ACC112 (cell line): ENCODE measurements around the gene YKT6.
"Not testable (repeated sequence)": the region's sequence is repeated elsewhere in the genome, so short reads cannot be mapped to it uniquely, and the experiment has no call there.

Source experiments
- H2AFZ ChIP-seq: fragments of 200-600 bp; sonication (generic); one replicate; pipeline ENCODE4 v1.6.0; 2017; ENCODE audit warnings: antibody characterized with exemption, low read length; ENCODE audit not compliant: unreplicated experiment
- H3K27ac ChIP-seq: fragments of 200-600 bp; sonication (generic); 2 replicates; pipeline ENCODE4 v1.5.1; 2014; ENCODE audit warnings: low read depth, mild to moderate bottlenecking, antibody characterized with exemption, low read length, moderate library complexity
- H3K27me3 ChIP-seq: fragments of 200-600 bp; sonication (generic); 2 replicates; pipeline ENCODE4 v1.6.1; 2014; ENCODE audit warnings: mild to moderate bottlenecking, antibody characterized with exemption, low read length, moderate library complexity, mixed read lengths; ENCODE audit not compliant: insufficient read depth
- H3K36me3 ChIP-seq: fragments of 200-600 bp; sonication (generic); 2 replicates; pipeline ENCODE4 v1.6.1; 2016; ENCODE audit warnings: mild to moderate bottlenecking, antibody characterized with exemption, low read length, moderate library complexity, mixed read lengths; ENCODE audit not compliant: insufficient read depth
- H3K4me1 ChIP-seq: fragments of 200-600 bp; sonication (generic); one replicate; pipeline ENCODE4 v1.6.1; 2016; ENCODE audit warnings: low read length, mixed read lengths; ENCODE audit not compliant: insufficient read depth, unreplicated experiment, control insufficient read depth
- H3K4me3 ChIP-seq: fragments of 200-600 bp; sonication (generic); 2 replicates; pipeline ENCODE4 v1.5.1; 2014; ENCODE audit warnings: mild to moderate bottlenecking, low read depth, low read length
- H3K79me2 ChIP-seq: fragments of 200-600 bp; sonication (generic); one replicate; pipeline ENCODE4 v1.6.0; 2016; ENCODE audit warnings: low read length; ENCODE audit not compliant: control insufficient read depth, unreplicated experiment, insufficient read depth

The YKT6 gene

DNA sequence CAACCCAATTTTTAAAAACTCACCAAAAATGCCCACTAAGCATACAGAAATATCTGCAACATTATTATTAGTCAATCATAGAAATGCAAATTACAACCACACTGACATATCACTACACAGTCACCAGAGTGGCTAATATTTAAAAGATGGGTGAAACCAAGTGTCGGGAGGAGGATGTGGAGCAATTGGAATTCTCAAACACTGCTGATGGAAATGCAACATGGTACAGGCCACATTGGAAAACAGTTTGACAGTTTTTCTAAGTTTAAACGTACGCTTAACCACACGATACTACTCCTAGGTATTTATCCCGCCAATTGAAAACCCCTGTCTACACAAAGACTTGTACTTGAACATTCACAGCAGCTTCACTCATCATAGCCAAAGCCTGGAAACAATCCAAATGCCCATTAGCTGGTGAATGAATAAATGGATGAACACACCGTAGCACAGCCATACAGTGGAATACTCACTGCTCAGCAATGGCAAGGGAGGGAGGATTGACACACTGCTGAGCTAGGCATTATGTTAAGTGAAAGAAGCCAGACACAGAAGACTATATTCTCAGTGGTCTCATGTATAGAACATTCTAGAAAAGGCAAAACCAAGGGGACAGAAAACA, 27.9 kb upstream of the YKT6 start:
- H3K27ac ChIP-seq, result no peak overlapping the region
- peaks cover 8% of the 10 kb centered on the region for H3K4me1 ChIP-seq
- H3K4me3 ChIP-seq, result no peak overlapping the region
- no peak overlapping the region for H2AFZ ChIP-seq
- no peaks in the 10 kb centered on the region for H3K79me2 ChIP-seq
- H3K36me3 ChIP-seq, result no peaks in the 10 kb centered on the region
- H3K27me3 ChIP-seq, result peaks cover 11% of the 10 kb centered on the region; the same call in 1 of the 2 replicates

DNA sequence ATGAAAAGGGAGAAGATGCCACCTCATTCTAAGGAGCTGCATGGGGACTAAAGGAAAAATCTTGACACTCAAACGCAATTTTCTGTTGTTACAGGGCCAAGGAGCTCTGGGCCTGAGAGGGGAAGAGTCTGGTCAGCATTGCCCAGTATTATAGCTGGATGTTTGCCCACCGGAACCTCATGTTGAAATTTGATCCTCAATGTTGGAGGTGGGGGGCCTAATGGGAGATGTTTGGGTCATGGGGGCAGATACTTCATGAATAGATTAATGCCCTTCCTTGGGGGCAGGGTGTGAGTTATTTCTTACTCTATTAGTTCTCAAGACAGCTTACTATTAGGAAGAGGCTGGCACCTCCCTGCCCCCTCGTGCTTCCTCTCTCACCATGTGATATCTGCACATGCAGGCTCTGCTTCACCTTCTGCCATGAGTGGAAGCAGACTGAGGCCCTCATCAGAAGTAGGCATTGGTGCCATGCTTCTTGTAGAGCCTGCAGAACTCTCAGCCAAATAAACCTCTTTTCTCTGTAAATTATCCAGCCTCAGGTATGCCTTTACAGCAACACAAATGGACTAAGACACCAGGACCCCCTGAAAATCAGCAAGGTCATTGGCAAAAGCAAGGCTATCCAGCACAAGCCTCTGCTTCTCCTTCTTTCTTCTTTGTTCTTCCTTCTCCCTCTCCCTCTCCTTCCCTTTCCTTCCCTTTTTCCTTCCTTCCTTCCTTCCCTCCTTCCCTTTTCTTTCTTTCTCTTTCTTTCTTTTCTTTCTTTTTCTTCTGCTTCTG, 26.7 kb upstream of the YKT6 start:
- Histone ChIP-seq H3K36me3 (no peaks in the 10 kb centered on the region), H3K27me3 (peaks cover 11% of the 10 kb centered on the region; the same call in 1 of the 2 replicates), H3K79me2 (no peaks in the 10 kb centered on the region), H2AFZ (no peak overlapping the region), H3K4me3 (no peak overlapping the region), H3K27ac (no peak overlapping the region), H3K4me1 (peaks cover 13% of the 10 kb centered on the region)

- H2AFZ ChIP-seq, H3K27ac ChIP-seq, H3K4me3 ChIP-seq, H3K36me3 ChIP-seq, H3K79me2 ChIP-seq: not testable (repeated sequence)
- Histone ChIP-seq H3K27me3 (peaks cover 11% of the 10 kb centered on the region; the same call in 1 of the 2 replicates), H3K4me1 (peaks cover 13% of the 10 kb centered on the region)
These were observed 26.2 kb upstream of the YKT6 start for GRCh38 chr7:44174694-44174948.

DNA sequence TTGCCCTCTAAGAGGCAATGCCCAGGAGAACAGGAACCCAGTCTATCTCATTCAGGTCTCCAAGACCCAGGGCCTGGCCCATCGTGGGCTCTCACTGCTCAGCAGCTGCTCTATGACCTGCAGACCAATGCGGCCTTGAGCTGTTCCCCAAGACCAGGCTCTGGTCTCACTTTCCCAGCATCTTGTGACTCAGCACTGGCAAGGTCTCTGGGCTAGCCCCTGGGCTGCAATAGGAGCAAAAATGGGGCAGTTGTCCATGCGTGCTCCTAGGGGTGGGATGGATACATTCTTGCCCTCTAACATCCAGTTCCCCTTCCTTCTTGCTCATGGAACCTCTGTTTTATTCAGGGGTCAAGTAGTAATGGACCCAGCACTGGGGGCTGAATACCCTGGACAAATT, 25.0 kb upstream of the YKT6 start:
- Histone ChIP-seq H3K36me3 (no peaks in the 10 kb centered on the region), H3K4me3 (no peak overlapping the region), H3K27me3 (peaks cover 13% of the 10 kb centered on the region; the same call in 1 of the 2 replicates), H2AFZ (no peak overlapping the region), H3K79me2 (no peaks in the 10 kb centered on the region), H3K4me1 (peaks cover 13% of the 10 kb centered on the region), H3K27ac (no peak overlapping the region)

DNA sequence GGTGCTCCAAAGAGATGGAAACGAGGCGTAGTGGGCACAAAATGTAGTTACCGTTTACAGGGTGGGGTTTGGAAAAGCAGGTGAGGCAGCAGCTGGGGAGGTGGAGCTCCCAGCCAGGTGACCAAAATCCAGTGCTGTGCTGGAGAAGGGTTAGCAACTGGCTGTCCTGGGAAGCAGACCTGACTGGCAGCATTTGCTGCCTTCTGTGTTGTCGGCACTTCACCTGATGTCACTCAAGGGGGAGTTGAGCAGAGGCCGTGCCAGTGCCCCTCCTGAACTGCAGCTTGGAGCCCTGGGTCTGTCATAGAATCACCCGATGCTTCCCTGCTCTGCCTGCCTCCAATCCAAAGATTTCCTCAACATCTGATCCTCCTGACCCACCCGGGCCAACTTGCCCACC, 24.3 kb upstream of the YKT6 start:
- Histone ChIP-seq H3K27me3 (peaks cover 14% of the 10 kb centered on the region; the same call in 1 of the 2 replicates), H3K4me3 (no peak overlapping the region), H3K4me1 (peaks cover 13% of the 10 kb centered on the region), H3K27ac (no peak overlapping the region), H3K79me2 (no peaks in the 10 kb centered on the region), H2AFZ (no peak overlapping the region), H3K36me3 (no peaks in the 10 kb centered on the region)

- Histone ChIP-seq H3K4me3 (no peak overlapping the region), H3K27ac (no peak overlapping the region), H3K27me3 (peaks cover 14% of the 10 kb centered on the region; the same call in 1 of the 2 replicates), H2AFZ (no peak overlapping the region), H3K79me2 (no peaks in the 10 kb centered on the region), H3K36me3 (no peaks in the 10 kb centered on the region), H3K4me1 (peaks cover 13% of the 10 kb centered on the region)
These were observed 23.1 kb upstream of the YKT6 start for GRCh38 chr7:44177570-44178131.

- peaks cover 26% of the 10 kb centered on the region for H3K4me1 ChIP-seq
- H3K27me3 ChIP-seq, result peaks cover 3% of the 10 kb centered on the region; the same call in 1 of the 2 replicates
- H3K36me3 ChIP-seq, result no peaks in the 10 kb centered on the region
- no peaks in the 10 kb centered on the region for H3K79me2 ChIP-seq
- no peak overlapping the region for H2AFZ ChIP-seq
- H3K27ac ChIP-seq, result no peak overlapping the region
- no peak overlapping the region for H3K4me3 ChIP-seq
These were observed 20.1 kb upstream of the YKT6 start for GRCh38 chr7:44180631-44181030.

DNA sequence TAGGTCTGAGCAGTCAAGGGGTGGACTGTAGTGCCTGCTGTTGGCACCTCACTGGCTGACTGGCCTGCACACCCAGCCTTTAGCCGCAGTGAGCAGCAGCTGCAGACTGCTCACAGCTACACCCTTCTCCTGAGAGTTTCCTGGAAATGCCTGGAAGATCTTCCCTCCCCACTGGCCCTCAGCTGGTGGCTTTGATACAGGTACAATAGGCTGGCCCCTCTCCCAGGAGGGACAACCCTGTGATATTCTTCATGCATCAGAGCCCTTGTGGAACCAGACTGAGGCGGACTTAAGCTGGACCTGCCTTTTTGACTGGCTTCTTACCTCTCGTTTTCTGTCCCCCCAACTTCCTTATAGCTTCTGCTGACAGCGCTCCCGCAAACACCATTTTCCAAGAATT, 18.0 kb upstream of the YKT6 start:
- peaks cover 19% of the 10 kb centered on the region for H3K4me1 ChIP-seq
- no peak overlapping the region for H2AFZ ChIP-seq
- H3K79me2 ChIP-seq, result no peaks in the 10 kb centered on the region
- H3K27me3 ChIP-seq, result peaks cover 3% of the 10 kb centered on the region; the same call in 1 of the 2 replicates
- H3K27ac ChIP-seq, result no peak overlapping the region
- no peaks in the 10 kb centered on the region for H3K36me3 ChIP-seq
- no peak overlapping the region for H3K4me3 ChIP-seq

- H3K79me2 ChIP-seq, result no peaks in the 10 kb centered on the region
- H2AFZ ChIP-seq, result no peak overlapping the region
- no peak overlapping the region for H3K4me3 ChIP-seq
- no peaks in the 10 kb centered on the region for H3K36me3 ChIP-seq
- H3K27me3 ChIP-seq, result peaks cover 3% of the 10 kb centered on the region; the same call in 1 of the 2 replicates
- H3K4me1 ChIP-seq, result peaks cover 13% of the 10 kb centered on the region
- no peak overlapping the region for H3K27ac ChIP-seq
These were observed 17.4 kb upstream of the YKT6 start for GRCh38 chr7:44183386-44183785.

GRCh38 chr7:44184206-44184872, 16.4 kb upstream of the YKT6 start:
- Histone ChIP-seq H3K27me3 (peaks cover 3% of the 10 kb centered on the region; the same call in 1 of the 2 replicates), H3K27ac (0 out of 2 replicates have a peak overlapping the region, but pooled peaks have one; percentile 25), H2AFZ (peak overlapping the region; percentile 57), H3K4me1 (peaks cover 13% of the 10 kb centered on the region), H3K36me3 (no peaks in the 10 kb centered on the region), H3K4me3 (no peak overlapping the region), H3K79me2 (no peaks in the 10 kb centered on the region)
